CD4-positive, alpha-beta T cell treated with Interleukin-4 for 4 hours (primary cell): ENCODE data around the gene USP16.
A peak's percentile ranks its signal among the peaks of the same experiment; 100 is the strongest.

Source experiments
- DNase-seq: peaks from one replicate; pipeline ENCODE4 v3.0.0-alpha.2; 2020

USP16 gene

DNA sequence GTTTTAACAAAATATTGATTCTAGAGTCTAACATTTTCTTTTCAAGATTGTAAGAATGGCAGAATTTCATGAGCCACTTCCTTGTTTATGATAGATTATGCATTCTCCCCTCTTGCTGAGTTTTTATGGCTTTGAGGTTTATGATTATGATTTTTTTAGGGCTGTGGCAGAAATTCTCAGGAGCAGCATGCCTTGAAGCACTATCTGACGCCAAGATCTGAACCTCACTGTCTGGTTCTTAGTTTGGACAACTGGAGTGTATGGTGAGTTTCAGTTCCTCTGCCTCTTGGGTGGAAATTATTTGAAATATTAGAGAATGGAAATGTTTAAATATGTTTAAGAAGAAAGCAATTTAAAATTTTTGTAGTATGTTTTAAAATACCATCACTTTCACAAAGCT lies 10.2 kb downstream of the USP16 start:
- no peak for DNase-seq

DNA sequence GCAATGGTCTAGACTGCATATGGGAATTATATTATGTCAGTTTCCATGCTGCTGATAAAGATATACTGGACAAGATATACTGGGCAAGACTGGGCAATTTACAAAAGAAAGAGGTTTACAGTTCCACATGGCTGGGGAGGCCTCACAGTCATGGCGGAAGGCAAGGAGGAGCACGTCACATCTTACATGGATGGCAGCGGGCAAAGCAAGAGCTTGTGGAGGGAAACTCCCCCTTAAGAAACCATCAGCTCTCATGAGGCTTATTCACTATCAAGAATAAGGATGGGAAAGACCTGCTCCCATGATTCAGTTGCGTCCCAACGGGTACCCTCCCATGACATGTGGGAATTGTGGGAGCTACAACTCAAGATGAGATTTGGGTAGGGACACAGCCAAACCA lies 27.8 kb downstream of the USP16 start:
- DNase-seq = no peak

DNA sequence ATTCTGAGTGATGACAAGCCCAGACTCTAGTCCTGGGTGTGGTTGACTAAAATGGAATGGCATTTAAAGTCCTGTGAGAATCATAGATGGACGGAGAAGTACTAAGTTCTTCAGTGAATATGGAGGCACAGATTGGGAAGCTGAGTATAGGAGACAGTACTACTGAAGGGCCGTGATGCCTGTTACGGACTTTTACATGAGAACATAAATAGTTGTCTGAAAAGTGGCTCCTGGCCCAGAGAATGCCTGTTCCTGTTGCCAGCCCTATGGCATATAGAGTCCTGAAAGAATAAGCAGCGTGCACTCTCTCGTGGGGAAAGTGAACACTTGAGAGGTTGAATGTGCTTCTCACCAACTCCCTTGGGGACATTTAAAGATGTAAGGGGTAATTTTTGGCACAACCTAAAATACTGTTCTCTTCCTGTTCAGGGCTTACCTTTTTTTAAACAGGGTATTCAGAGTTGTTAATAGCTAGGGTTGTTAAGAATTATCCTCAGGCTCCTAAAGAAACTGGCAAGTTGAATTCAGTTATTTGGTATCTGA lies 28.6 kb downstream of the USP16 start:
- DNase-seq = no peak

DNA sequence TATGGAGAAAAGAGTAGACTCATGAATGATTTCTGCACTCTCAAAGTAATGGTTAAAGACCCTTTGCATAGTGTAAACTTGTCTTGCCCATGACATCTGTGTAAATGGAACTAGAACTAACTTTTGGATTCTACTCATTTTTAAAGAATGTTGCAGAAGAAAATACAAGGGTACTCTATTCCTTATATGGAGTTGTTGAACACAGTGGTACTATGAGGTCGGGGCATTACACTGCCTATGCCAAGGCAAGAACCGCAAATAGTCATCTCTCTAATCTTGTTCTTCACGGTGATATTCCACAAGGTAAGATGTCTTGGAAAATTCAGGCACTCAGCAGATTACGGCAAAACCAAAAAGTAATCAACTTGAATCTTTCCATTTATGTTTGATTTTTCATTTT lies 29.2 kb downstream of the USP16 start:
- DNase-seq = no peak

DNA sequence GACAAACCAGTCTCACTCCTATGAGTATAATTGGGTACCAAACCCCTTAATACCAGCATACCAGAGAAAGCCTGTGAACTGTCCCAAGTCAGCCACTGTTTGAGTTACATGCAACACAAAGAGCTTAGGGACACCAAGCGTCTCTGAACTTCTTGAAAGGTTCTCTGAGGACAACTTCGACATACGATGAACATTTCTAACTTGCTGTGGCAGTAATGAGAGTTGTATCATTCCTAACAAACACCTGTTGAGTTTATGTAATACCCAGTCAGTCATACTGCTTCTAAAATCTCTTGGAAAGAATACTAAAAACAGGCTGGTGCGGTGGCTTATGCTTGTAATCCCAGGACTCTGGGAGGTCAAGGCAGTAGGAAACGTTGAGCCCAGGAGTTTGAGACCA lies 30.6 kb downstream of the USP16 start:
- no peak for DNase-seq

DNA sequence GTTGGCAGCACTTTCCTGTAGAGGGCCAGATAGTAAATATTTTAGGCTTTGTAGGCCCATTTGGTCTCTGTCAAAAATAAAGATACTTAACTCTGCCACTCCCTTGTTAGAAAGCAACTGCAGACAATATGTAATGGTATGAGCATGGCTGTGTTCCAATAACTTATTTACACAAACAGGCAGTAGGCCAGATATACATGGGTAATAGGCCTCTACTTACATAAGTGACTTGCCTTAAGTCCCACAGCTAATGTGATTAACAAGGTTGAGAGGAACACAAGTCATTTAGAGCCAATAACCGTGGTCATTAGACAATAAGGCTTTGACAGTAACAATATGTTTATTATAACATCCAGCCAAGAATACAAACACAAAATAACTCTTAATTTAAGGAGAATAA lies 31.5 kb downstream of the USP16 start:
- DNase-seq = no peak

DNA sequence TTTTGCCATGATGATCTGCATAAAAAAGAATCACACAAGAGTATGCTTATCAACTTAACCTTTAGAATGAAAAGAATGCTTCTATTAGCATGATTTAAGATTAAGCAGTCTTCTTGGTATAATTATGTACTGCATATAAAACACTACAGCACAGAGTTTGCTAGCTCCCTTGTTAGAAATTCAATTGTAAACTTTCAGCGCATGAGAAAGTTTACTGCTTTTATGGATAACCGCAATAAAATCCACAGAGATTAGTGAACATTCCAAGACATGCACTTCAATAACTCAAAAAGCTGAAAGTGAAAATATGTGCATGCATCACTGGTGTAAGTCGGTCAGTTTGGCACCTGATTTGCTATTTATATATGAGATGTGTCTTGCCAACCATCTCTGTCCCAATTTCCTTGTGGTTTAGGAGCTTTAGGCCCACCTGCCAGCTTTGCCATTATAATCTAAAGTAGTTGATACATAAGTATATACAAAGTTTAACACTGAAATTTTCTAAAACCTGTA lies 32.1 kb downstream of the USP16 start:
- DNase-seq = no peak

DNA sequence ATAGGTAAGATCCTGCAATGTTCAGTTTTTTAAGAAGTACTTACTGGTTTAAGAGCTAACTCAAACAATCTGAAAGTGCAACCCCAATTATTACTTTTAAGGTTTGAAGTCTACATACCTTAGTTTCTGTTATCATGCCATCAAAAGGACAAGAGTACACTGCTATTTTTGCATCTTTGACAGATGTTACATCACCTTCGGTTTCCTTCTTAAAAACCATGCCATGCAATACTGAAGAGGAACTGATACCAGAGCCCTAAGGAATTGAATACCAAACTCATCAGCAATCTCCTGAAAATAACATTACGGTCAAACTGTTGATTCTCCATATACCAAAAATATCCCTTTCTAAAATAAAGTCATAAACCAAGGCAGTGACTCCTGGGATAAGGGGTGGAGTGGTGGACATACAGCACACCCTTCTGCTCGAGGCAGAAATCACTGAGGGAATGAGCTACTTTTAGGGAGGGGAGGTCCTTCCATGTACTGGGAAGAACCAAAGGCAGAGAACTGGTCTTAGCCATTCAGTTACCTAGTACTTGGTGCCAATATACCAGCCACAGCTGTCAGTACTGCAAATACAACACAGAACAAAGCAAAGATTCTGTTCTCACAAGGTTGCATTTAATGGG lies 40.5 kb downstream of the USP16 start:
- no peak for DNase-seq

DNA sequence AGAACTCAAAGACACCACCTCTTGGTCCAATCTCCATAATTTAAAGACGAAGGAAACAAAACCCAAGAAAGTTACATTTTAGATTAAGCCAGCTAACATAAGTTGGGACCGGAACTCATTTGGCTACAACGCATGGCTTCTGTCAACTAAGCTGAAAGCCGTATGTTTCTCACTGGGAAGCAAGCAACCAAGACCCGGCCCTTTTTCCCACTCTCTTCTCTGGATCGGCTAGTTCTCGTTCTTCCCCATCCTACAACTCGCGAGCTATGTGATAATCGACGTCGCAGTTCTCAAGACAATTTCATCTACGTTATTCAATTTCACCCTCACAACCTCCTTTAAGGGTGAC lies 48.4 kb downstream of the USP16 start:
- no peak for DNase-seq

DNA sequence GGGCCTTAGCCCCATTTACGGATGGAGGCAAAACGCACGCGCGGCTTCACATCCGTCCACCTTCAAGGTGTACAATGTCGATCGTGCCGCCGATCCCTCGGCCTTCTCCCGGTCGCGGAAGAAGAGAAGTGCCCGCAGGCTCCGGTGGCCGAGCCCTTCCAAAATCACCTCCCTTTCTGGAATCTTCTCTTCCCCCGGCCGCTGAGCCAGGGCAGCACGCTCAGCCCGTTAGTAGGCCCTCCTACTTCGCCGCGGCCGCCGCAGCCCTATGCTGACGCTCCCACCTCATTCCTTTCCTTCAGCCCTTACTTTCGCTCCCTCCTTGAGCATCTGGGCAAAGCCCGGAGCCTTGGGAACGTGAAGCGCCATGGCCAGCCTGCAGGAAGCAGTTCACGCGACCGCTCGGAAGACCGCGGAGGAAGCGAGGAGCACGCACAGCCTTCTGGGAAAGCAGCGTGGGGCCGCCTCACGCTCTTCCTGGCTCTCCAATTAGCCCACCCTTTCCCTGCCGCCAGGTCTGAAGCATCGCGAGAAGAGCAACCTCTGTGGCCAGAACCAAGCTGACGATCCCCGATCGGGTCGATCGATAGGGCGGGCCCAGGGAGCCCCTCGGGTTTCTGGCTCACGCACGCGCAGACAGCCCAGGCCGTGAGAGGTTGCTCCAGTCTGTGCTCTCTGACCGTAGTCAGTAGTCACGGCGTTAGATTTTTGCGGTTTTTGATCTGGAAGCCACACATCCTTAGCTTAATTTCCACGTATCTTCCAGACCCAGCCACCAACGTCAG lies 48.9 kb downstream of the USP16 start, which contains the start of gene CCT8:
Gene CCT8 (minus strand): TSS at position 427 of the 785 bp plus-strand sequence. CDS start 58 bp downstream, at position 369.
- DNase-seq = peak; percentile 100

DNA sequence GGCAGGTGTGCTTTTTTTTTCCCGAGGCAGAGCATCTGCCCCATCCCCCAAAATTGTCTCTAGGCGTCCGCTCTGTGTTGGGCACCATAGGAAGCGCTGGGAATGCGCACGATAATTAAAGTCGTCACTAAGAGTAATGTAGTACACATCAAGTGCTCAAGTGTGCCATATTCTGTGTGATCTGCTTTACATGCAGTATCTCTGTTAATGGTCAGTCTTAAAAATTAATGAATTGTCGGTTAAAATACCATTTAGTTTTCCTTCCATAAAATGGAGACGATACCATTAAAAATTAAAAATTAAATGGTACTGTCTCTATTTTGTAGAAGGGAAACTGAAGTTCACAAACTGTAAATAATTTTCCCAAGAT lies 49.5 kb downstream of the USP16 start:
- DNase-seq = no peak

DNA sequence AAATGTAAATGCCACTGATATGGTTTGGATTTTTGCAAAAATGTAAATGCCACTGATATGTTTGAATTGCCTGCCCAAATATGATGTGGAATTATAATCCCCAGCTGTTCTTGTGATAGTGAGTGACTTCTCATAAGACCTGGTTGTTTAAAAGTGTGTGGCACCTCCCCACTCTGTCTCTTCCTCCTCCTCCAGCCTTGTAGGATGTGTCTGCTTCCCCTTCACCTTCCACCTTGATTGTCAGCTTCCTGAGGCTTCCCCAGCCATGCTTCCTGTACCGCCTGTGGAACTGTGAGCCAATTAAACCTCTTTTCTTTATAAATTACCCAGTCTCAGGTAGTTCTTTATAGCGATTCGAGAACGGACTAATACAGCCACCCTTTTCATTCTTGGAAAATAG lies 50.3 kb downstream of the USP16 start:
- no peak for DNase-seq

DNA sequence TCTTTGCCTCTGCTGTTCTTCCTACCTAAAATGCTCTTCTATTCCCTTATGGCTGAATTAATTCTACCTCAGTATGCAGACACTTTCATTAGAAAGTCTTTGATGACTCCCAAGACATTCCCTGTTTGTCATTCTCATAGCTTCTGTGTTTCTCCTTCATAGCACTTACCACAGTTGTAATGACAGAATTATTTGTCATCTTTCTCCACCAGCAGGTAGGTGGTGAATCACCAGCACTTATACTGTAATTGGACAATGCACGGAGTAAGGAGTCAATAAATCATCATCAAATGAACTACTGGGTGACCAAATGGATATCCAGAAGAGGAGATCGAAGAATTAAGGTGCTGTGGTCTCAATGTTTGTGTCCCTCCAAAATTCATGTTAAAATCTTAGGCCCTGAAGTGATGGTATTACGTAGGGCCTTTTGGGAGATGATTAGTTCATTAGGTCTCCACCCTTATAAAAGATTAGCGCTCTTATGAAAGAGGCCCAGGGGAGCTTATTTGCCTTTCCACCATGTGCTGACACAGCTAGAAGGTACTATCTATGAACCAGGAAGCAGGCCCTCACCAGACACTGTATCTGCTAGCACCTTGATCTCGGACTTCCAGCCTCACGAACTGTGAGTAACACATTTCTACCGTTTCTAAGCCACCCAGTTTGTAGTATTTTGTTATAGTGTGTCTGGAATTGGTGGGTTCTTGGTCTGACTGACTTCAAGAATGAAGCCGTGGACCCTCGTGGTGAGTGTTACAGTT lies 51.4 kb downstream of the USP16 start:
- no peak for DNase-seq

DNA sequence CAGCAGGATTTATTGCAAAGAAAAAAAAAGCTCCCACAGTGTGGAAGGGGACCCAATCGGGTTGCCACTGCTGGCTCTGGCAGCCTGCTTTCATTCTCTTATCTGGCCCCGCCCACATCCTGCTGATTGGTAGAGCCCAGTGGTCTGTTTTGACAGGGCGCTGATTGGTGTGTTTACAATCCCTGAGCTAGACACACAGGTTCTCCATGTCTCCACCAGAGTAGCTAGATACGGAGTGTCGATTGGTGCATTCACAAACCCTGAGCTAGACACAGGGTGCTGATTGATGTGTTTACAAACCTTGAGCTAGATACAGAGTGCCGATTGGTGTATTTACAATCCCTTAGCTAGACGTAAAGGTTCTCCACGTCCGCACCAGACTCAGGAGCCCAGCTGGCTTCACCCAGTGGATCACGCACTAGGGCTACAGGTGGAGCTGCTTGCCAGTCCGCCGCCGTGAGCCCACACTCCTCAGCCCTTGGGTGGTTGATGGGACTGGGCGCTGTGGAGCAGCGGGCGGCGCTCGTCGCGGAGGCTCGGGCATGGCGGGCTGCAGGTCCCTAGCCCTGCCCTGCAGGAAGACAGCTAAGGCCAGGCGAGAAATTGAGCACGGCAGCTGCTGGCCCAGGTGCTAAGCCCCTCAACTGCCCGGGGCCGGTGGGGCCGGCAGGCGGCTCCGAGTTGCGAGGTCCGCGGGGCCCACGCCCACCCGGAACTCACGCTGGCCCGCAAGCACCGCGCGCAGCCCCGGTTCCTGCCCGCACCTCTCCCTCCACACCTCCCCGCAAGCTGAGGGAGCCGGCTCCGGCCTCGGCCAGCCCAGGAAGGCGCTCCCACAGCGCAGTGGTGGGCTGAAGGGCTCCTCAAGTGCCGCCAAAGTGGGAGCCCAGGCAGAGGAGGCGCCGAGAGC lies 52.5 kb downstream of the USP16 start:
- DNase-seq = peak; percentile 91

DNA sequence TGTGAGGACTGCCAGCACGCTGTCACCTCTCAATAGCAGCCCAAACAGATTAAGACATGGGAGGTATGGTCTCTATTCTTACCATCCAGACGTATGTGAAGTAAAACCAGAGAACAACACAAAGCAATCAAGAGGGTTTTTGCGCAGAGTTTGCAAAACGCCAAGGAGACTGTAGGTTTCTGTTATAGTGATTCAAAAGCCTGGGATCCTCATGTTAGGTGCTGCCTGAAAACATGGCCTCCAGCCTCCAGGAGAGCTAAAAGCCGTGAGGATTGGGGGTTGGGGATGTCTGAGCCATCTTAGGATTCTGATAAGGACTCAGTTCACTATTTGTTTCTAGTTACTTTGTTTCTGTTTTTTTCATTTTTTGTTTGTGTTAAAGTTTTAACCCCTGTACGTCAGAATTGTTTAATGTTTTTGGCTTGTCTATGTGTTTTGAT lies 53.2 kb downstream of the USP16 start:
- DNase-seq = peak; percentile 22

DNA sequence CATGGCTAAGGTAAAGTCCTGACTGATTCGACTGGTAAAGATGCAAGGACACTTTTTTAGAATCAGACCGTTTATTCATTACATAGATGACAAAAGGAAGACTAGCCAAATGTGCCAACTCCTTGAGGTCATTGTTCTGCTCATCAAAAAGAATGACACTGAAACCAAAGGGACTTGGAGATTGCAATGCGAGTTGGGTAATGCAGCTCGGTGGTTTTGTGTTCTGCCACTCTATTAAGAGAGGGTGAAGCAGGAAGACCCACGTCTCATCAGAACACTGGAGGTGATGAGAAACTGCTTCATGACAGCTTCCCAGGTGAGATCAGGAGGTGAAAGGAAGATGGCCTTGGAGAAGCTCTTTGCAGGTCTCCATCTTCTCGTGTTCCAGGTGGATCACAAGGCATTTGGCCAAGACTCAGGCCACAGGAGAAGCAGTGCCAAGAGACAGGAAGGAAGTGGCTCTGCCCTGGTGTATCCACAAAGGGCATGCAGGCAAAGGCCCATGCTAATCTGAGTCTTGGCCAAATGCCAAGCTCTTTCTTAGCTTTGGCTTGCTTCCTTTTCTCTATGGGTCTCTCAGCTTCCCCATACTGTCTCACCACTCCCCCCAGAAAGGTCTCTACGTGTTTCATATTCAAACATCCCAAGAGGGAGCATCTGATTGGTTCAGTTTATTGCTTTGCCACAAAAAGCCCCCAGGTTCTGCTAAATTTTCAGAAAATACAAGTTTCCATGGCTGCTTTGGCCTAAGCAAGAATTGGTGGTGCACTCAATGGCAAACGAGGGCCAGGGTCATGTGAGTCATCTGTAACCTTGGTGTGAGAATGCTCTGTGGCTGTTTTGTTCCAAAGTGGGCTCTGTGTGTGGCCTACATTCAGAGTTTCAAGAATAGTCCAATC lies 54.6 kb downstream of the USP16 start:
- peak; percentile 54 for DNase-seq

DNA sequence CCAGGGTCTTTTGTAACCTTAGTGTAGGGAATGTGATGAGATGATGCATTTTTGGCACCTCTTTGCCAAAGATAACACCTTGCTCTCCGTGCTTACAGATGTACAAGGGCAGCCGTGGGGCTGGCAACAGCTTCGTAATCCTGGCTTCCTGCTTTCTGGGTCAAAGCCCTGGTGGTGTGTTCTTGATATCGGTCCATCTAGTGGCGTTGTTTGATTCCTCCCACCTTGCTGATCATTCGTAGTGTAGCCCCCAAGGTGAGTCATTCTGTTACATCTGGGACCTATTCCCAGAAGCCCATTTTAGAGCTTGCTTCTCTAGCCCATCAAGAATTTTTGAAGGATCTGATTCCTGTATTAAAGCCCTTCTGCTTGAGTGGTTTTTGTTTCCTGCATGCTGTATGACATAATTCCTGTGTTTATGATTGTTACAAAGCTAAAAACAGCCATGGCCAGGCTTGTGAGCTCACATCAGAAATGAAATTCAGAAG lies 56.0 kb downstream of the USP16 start:
- peak; percentile 38 for DNase-seq

DNA sequence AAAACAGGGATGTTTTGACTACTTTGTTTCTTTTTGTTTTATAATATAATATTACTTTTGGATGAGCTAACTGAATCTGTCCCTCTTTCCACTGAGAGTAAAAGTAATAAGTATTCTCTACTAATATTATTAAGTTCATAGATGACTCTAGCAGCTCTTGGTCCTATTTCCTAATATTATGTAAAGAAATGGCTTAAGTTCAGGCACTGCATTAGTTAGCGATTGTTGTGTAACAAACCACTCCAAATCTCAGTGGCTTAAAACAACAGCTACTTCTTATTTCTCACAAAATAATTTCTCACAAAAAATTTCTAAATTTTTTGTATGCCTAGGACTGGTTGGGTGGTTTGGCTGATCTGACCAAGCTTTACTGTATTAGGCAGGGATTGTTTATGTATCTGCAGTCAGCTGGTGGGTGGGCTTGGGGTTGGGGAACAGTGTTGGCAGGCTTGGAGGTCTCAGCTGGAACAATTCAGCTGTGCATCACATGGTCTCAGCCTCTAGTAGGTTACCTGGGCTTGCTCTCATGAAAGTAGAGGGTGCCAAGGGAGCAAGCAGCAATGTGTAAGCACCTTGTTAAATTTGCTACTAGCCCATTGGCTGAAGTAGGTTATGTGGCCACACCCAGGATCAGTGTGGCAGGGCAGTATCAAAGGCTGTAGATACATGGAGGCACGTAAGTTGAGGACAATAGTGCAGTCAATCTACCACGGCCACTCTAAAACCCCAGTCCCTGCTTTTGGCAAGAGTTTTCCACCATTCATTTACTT lies 57.8 kb downstream of the USP16 start:
- DNase-seq = no peak

DNA sequence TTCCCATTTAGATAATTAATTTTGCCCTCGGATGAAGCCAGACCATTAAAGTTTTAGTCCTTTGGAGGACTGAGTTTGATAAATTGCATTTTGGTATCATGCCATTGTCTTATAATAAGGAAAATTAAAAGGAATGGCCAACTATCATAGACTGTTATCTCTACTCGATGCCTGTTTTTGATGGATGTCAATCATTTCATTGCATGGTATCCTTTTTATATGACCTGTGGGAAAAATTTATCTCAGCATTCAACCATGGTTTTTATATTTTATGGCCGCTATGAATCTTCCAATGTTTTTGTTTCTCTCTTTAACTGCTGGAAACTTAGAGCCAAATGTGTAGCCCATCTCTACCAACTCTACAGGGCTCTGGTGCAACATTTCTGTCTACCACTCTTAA lies 58.8 kb downstream of the USP16 start:
- no peak for DNase-seq

DNA sequence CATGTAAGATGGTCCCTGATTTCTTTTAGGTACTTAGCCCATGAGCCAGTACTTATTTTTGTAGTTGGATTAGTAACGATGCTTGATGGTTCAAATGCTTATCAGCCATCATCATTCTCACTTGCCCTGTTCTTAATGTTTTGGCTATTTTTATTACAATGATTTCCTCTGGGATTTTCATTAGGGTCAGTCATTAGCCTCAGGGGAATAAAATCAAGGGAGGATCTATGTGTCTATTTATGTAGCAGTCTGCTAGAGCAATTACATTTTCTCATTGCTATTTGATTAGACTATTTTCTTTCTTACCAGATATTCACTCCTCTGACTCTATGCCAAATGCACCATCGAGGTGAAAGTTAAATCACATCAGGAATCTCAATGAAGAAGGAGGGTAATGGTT lies 59.9 kb downstream of the USP16 start:
- no peak for DNase-seq
